HG03025 (cell line): ENCODE results near the gene UBTD1.
"Not testable (repeated sequence)": the region's sequence is repeated elsewhere in the genome, so short reads cannot be mapped to it uniquely, and the experiment has no call there.

Experiments used
- ATAC-seq: cut with Tn5 transposase; IDR thresholded peaks from one replicate; pipeline ENCODE4 v1.9.1; 2021; ENCODE audit warnings: mild to moderate bottlenecking, moderate library complexity; ENCODE audit not compliant: unreplicated experiment, low FRiP score

The UBTD1 gene

DNA sequence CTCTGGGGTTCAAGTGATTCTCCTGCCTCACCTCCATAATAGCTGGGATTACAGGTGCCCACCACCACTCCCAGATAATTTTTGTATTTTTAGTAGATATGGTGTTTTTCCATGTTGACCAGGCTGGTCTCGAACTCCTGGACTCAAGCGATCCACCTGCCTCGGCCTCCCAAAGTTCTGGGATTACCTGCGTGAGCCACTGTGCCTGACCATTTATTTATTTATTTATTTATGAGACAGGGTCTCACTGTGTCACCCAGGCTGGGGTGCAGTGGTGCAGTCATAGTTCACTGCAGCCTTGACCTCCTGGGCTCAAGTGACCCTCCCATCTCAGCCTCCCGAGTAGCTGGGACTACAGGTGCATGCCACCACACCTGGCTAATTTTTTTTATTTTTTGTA, 55.6 kb downstream of the UBTD1 start:
- ATAC-seq, result not testable (repeated sequence)

DNA sequence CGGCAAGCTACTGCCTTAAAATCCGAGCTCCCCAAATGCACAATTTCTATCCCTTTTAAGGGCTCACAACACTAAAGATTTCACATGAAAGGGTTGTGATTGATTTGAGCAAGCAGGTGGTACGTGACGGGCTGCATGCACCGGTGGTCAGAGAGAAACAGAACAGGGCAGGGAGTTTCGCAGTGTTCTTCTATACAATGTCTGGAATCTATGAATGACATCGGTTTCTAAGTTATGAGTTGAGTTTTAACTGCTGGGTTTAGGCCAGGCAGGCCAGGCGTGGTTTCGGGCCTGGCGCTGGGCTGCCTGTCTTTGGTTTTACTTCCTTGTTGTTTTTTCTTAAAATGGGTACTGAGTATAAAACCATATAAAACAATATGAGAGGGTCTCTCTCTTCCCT, 56.8 kb downstream of the UBTD1 start:
- not testable (repeated sequence) for ATAC-seq

DNA sequence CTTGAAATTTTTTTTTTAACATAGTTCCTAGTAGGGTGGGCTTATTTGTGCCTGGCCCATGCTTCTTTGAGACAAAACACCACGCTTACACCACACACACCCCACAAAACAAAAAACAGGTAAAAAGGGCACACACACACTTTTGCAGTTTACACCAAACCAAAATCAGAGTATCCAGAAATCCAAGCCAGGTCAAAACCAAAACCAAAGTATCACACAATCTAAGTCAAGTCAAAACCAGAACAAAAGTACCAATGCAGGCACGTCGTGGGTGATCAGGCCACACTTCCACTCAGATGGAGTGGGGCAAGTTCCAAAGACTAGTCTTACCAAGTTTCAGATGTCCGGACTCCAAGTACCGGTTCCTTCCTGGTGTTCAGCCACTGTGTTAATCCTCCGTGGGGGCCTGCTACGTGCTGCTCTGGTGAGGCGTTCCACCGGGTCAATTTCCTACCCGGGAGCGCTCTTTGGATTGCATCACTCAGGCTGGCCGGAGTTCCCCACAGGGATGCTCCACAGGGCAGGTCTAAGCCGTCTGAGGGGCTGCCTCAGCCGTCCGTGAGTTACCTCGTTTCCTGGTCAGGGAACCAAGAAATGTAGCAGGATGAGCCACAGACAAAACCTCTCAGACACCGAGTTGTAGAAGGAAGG, 62.1 kb downstream of the UBTD1 start:
- not testable (repeated sequence) for ATAC-seq

DNA sequence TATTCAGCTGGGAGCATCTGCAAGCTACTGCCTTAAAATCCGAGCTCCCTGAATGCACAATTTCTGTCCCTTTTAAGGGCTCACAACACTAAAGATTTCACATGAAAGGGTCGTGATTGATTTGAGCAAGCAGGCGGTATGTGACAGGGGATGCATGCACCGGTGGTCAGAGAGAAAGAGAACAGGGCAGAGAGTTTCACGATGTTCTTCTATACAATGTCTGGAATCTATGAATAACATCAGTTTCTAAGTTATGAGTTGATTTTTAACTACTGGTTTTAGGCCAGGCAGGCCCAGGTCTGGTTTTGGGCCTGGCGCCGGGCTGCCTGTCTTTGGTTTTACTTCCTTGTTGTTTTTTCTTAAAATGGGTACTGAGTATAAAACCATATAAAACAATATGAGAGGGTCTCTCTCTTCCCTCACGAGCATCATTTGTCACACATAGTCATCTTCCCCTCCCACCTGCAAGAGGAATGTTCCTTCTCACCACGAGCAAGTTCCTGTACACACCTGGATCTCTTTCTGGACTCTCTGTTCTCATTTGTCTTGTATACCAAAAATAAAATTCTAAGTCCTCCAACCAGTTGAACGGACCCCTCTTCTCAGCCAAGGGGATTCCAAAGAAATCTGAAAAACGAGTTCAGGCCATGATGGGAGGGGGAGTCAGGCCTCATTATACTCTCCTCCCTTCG, 62.8 kb downstream of the UBTD1 start:
- ATAC-seq, result not testable (repeated sequence)

DNA sequence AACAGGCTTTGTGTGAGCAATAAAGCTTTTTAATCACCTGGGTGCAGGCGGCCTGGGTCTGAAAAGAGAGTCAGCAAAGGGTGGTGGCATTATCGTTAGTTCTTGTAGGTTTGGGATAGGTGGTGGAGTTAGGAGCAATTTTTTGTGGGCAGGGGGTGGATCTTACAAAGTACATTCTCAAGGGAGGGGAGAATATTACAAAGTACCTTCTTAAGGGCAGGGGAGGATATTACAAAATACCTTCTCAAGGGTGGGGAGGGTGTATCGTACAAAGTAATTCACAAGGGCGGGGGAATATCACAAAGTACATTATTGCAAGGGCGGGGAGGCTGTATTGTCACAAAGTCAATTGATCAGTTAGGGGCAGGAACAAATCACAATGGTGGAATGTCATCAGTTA, 63.6 kb downstream of the UBTD1 start:
- ATAC-seq, result not testable (repeated sequence)

DNA sequence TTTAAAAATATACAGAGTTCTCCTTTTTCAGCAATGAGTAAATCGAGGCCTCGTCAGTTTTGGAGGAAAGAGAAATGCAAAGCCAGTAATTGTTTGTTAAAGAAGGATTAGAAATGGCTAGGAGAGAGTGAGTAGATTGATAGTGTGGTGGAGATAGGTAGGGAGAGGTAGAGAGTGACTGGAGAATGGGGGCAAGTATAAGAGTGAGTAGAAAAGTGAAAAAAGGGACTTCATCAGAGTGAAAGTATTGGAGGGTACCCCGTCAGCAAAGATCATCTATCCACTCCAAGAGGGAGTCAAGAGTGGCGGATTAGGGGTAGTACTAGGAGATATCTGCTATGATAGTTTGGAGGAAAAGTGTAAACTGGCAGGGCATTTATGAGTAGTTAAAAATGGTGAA, 64.6 kb downstream of the UBTD1 start:
- ATAC-seq, result no peak

DNA sequence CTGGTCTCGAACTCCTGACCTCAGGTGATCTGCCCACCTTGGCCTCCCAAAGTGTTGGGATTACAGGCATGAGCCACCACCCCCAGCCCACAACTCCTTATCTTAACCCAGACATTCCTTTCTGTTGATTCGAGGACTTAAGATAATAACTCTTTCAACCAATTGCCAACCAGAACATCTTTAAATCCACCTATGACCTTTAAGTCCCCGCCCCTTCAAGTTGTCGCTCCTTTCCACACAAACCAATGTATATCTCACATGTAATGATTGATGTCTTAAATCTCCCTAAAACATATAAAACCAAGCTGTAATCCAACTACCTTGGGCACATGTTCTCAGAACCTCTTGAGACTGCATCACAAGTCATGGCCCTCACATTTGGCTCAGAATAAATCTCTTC, 66.1 kb downstream of the UBTD1 start:
- no peak for ATAC-seq

DNA sequence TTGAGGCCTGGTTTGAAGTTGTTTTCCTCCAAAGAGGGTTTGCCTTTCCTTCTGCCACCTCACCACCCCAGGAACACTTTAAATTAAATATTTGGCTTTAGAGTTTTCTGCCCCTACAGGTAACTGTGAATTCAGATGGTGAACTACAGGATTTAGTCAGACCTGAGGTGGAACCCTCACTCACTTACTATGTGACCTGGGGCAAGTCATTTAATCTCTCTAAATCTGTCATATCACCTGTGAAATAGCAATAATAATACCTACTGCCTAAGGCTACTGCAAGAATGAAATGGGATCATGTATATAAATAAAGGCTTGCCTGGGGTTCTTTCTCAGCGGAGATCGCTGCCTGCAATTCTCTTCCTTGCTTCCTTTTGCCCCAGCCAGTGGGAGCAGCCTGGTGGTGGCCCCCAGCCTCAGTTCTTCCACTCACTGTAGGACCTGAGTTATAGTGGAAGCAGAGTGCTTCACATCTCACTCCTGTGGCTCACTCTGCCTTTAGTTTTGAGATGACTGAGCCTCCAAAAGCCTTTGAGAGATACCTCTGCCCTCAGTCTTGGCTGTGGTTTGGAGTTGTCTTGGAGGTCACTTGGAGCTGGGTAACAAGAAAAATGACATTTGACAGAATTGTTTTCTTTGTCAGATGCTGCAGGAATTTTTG, 67.7 kb downstream of the UBTD1 start:
- no peak for ATAC-seq

DNA sequence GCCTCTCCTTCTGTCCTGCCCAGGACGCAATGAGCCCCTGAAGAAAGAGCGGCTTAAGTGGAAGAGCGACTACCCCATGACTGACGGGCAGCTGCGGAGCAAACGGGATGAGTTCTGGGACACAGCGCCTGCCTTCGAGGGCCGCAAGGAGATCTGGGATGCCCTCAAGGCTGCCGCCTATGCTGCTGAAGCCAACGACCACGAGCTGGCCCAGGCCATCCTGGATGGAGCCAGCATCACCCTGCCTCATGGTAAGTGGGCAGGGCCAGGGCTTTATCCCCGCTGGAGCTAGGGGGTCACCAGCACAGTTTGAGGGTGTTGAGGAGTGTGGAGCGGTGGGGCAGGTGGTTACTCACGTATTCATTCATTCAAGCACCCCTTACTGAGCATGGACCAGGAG, 69.2 kb downstream of the UBTD1 start:
- ATAC-seq, result no peak

DNA sequence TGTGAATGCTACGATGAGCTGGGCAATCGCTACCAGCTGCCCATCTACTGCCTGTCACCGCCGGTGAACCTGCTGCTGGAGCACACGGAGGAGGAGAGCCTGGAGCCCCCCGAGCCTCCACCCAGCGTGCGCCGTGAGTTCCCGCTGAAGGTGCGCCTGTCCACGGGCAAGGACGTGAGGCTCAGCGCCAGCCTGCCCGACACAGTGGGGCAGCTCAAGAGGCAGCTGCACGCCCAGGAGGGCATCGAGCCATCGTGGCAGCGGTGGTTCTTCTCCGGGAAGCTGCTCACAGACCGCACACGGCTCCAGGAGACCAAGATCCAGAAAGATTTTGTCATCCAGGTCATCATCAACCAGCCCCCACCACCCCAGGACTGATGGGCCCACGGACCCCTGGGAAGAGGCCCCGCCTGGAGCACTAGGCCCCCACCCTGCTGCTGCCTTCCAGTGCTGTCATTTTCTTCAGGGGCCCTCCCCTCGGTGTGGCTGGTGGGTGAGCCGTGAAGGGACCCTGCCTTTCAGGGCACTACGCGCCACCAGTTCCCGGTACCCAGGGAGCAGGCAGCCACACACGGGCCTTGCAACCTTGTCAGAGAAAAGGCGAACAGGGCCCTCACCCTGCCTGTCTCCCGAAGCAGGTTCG, 71.5 kb downstream of the UBTD1 start:
- ATAC-seq, result no peak

DNA sequence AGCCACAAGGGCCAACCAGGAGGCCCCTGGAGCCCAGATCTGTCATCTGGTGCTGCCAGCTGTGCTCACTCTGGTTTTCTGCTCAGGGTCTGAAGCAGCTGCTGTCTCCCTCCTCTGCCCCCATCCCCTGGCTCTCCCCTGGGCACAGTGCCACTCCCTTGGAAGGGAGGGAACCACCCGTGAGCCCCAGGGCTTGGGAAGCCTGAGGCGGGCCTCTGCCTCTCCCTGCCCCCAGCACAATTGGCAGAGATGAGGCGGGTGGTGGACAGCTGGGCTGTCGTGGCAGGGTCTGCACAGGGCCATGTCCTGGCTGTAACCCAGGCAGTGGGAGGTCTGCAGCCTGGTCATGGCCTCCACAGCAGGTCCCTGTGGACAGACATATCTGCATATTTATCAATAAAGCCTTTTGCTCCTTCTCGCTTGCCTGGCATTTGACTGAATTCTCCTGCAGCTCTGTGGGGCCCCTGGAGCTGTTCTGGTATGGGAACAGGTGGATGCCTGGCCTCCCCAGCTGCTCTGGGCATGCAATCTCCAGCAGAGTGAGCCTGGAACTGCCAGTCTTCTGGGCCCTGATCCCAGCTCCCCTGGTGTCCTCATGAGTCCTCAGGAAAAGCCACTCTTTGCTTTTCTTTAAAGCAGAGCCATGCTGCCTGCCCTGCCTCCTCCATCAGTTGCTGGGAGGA, 72.2 kb downstream of the UBTD1 start:
- ATAC-seq, result no peak

DNA sequence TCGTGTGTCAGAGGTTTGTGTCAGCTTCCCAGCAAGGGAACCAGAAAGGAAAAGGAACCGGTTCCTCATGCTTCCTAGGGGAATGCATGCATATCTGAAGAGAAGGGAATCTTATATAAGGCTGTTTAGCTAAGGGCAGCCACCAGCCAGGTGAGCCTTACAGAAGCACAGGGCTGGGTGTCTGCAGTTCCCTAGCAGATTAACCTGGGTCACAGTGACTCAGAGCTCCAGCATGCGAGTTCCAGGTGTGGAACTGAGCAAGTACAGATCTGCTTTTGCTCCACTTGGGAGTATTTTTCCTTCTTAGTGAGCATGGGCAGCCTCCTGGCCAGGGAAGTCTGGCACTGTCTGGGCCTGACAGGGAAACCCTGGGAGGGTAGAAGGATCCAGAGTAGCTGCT, 72.9 kb downstream of the UBTD1 start:
- no peak for ATAC-seq

DNA sequence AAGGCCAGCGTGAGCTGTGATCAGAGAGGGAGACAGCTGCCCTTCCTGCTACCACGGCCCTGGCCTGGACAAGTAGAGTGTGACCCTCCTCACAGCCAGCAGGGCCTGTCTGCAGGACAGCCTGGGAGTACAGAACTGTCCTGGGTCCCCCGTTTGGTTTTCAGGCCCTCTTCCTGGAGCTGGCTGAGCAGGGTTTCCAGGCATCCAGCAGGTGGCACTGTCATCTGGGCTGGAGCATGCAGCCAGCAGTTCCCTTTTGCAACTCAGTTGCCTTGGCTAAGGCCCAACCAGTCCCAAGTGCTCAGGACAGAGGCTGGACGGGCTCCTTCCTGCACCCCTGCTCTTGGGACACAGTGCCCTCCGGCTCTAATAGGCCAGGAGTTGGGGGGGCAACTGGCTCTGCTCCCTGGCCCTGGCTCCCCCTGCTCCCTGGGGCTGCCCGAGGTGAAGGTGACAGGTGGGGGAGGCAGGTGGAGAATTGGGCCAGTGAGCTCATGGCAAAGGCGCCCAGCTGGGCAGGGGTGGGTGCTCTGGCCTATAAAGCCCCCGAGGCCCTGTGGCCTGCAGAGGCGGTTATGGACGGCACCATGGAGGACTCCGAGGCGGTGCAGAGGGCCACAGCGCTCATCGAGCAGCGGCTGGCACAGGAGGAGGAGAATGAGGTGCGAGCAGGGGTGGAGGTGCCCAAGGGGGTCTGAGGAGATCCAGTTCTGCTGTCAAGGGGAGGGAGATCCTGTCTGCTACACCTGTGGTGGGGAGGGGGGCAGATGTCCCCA, 73.7 kb downstream of the UBTD1 start, which contains the start of gene ANKRD2:
Gene ANKRD2, plus strand, starts transcription at position 566 of the 776 bp plus-strand sequence. Its CDS starts 10 bp downstream, at position 576.
- no peak for ATAC-seq

DNA sequence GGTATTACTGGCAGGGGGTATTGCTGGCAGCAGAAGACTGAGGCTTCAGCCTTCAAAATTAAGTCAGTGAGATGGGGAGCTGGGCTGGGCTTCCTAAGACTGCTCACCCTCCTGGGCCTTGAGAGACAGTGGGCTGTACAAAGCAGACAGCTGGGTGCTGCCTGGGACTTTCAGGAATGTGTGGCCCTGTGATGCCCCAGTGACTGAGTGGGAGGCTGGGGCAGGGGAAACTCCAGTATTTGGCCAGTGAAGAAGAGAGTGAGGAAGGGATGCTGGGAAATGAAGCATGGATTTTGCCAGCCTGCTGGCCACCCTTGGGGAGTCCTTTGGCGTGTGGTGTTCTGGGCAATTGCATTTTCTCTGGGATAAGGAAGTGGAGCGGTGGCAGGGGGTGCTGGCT, 74.3 kb downstream of the UBTD1 start:
- ATAC-seq, result no peak

DNA sequence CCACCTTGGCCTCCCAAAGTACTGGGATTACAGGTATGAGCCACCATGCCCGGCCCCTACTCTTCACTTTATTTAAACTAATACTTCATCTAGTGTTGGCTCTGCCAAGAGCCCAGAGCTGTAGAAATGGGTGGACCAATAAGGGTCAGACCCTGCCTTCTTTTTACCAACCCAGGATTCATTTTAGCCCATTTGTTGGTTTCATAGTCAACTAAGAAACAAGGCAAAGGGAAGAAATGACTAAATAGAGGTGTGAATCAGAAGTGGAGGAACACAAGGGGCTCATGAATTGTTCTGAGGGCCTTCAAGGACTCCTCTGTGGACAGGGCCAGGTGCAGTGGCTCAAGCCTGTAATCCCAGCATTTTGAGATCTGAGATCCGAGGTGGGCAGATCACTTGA, 74.9 kb downstream of the UBTD1 start:
- ATAC-seq, result no peak

DNA sequence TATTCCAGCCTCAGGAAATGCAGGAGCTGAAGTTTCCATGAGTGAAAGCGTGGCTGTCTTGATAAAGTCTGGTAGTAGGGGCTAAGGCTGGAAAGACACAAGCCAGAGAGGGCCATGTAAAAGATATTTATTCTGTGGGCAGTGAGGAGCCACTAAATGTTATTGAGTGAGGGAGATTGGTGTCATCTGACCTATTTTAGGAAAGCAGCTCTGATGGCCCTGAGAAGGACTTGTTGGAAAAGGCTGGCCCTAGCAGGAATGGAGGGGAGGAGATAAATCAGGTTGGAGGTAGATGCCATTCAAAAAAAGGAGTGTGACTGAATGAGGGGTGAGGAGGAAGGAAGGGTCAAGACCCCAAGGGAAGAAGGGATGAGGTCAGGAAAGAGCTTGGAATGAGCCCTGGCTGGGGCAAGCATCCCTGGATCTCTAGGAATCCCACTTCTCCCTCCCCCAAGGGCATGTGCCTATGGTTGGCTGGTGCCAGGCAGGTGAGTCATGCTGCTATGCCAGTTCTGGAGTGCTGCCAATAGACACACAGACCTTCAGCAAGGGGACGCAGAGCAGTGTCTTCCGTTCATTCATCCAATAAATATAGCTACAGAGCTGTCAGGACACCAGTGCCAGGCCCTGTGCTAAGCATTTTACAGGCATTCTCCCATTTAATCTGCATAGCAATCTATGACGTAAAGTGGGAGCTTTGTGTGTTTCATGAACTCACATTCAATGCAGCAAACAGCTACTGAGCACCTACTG, 75.8 kb downstream of the UBTD1 start:
- no peak for ATAC-seq

DNA sequence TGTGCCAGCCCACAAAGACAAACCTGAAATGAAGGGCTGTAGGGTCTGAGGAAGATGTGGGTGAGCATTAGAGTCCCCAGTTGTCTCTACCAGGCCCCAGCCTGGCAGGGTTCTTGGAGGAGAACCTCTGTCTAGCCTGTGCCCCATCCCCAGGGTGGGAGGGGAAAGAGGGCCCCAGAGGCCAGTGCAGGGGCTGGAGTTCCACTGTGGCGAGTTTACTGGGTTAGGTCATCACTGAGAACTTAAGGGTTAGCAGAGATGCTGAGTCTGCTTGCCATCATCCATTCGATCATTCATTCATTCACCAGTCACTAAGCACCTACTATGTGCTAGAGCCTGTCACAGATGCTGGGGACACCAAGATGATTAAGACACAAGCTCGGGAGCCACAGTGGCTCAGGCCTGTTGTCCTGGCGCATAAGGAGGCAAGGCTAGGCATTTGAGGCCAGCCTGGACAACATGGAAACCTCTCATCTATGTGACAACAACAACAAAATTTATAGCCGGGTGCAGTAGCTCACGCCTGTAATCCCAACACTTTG, 76.5 kb downstream of the UBTD1 start:
- no peak for ATAC-seq

DNA sequence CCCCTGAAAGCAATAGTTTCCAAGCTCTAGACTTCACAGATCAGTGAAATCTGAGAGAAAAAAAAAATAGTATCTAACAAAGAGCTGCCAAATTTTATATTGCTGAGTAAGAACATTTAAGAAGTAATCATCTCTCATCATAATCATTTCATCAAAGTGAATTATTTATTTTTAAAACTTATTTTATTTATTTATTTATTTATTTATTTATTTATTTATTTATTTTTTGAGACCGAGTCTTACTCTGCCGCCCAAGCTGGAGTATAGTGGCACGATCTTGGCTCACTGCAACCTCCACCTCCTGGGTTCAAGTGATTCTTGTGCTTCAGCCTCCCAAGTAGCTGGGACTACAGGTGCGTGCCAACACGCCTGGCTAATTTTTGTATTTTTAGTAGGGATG, 77.8 kb downstream of the UBTD1 start:
- not testable (repeated sequence) for ATAC-seq

DNA sequence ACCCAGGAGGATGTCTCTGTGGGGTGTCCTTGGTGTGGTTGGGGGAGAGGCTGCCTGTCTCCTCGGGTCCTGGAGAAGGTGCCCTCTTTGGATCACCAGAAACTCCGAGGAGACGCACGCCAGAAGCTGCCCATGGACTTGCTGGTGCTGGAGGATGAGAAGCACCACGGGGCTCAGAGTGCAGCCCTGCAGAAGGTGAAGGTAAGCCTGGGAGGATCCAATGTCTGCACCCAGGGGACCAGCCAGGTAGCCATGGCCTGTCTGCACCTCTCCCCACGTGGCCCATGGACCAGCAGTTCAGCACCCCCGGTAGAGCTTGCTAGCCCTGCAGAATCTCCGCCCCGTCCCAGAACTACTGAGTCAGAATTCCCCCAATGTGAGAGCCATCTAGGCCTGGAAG, 79.0 kb downstream of the UBTD1 start:
- no peak for ATAC-seq
